H1 (cell line): ENCODE data around the gene PCBP1. TPM values are rescaled to one million over a fixed set of nuclear protein-coding genes. Genes with fewer than 3 reads are reported as not detected.

Experiments used
- CTCF ChIA-PET: fragments of 300-600 bp; sonication (Branson Sonifier 250); formaldehyde crosslinking; loops from one replicate; lab custom pipeline; 2021; ENCODE audit not compliant: partially characterized antibody; lab: Charles Lee
- POLR2A ChIA-PET: fragments of 300-600 bp; sonication (Branson Sonifier 250); formaldehyde crosslinking; loops from one replicate; lab custom pipeline; 2021; ENCODE audit warnings: inconsistent platforms; ENCODE audit not compliant: partially characterized antibody; lab: Charles Lee
- DNase-seq, 2 experiments: peaks; one replicate each; pipeline versions ENCODE4 v3.0.0 to v3.0.0-alpha.2; 2010 to 2022; ENCODE audit warnings: low spot score in 2 of 2, low read depth in 1 of 2, mixed read lengths in 1 of 2
- FAIRE-seq: peaks from 2 replicates; lab custom pipeline; 2011; peaks lifted over from hg19 to GRCh38; lab: Jason Lieb, UNC
- H2AFZ ChIP-seq: 2 replicates; pipeline ENCODE4 v1.8.1; 2012; ENCODE audit warnings: low read length, inconsistent platforms
- H2AK5ac ChIP-seq: 2 replicates; pipeline ENCODE4 v1.6.1; 2013; ENCODE audit warnings: low read depth, low read length
- H2BK120ac ChIP-seq: replicated peaks from 2 replicates; pipeline ENCODE3; 2013; ENCODE audit warnings: low read depth, low read length, inconsistent platforms
- H2BK12ac ChIP-seq: 2 replicates; pipeline ENCODE4 v1.6.1; 2013; ENCODE audit warnings: low read depth, low read length
- H2BK15ac ChIP-seq: 2 replicates; pipeline ENCODE4 v1.6.1; 2013; ENCODE audit warnings: low read length
- H2BK20ac ChIP-seq: 2 replicates; pipeline ENCODE4 v1.6.1; 2013; ENCODE audit warnings: low read length
- H2BK5ac ChIP-seq: 2 replicates; pipeline ENCODE4 v1.6.1; 2013; ENCODE audit warnings: low read depth, low read length
- H3K14ac ChIP-seq: 2 replicates; pipeline ENCODE4 v1.6.1; 2013; ENCODE audit warnings: inconsistent platforms; ENCODE audit not compliant: insufficient read length
- H3K18ac ChIP-seq: 2 replicates; pipeline ENCODE4 v1.6.1; 2013; ENCODE audit warnings: low read length; ENCODE audit errors: extremely low read depth
- H3K23ac ChIP-seq: 2 replicates; pipeline ENCODE4 v1.6.1; 2013; ENCODE audit warnings: inconsistent platforms; ENCODE audit not compliant: insufficient read length
- H3K23me2 ChIP-seq: 2 replicates; pipeline ENCODE4 v1.6.1; 2013; ENCODE audit warnings: low read depth, low read length
- H3K27ac ChIP-seq: 2 replicates; pipeline ENCODE4 v1.6.1; 2011; ENCODE audit warnings: low read depth, low read length, inconsistent platforms
- H3K27me3 ChIP-seq, 4 experiments: replicated peaks in 1 of 4; 1 replicate in 1 of 4; 2 replicates in 3 of 4; pipeline versions ENCODE4 v1.6.1 to v1.8.1; 2011 to 2013; ENCODE audit warnings: low read length in 3 of 4, mild to moderate bottlenecking in 3 of 4, inconsistent platforms in 2 of 4, mixed read lengths in 2 of 4, moderate library complexity in 1 of 4; ENCODE audit not compliant: control insufficient read depth in 3 of 4, insufficient read depth in 3 of 4; ENCODE audit errors: extremely low read depth in 1 of 4
- H3K36me3 ChIP-seq, 4 experiments: 2 replicates each; pipeline versions ENCODE4 v1.6.1 to v1.8.1; 2011 to 2013; ENCODE audit warnings: mild to moderate bottlenecking in 4 of 4, low read length in 3 of 4, moderate library complexity in 2 of 4, control low read depth in 1 of 4, inconsistent platforms in 1 of 4; ENCODE audit not compliant: insufficient read depth in 4 of 4, control insufficient read depth in 2 of 4
- H3K4ac ChIP-seq: replicated peaks from 2 replicates; pipeline ENCODE3; 2013; ENCODE audit warnings: low read length, low read depth, mixed read lengths, inconsistent platforms; ENCODE audit not compliant: insufficient read length
- H3K4me1 ChIP-seq, 4 experiments: replicated peaks in 1 of 4; 1 replicate in 1 of 4; 2 replicates in 3 of 4; pipeline versions ENCODE4 v1.6.1 to v1.8.1; 2011 to 2013; ENCODE audit warnings: low read length in 3 of 4, inconsistent platforms in 2 of 4, mixed read lengths in 1 of 4; ENCODE audit not compliant: insufficient read depth in 4 of 4, control insufficient read depth in 3 of 4
- H3K4me2 ChIP-seq, 2 experiments: 2 replicates each; pipeline versions ENCODE4 v1.6.1 to v1.8.1; 2011 to 2013; ENCODE audit warnings: low read depth in 2 of 2, low read length in 2 of 2, control low read depth in 1 of 2, inconsistent platforms in 1 of 2, mild to moderate bottlenecking in 1 of 2; ENCODE audit not compliant: insufficient read depth in 1 of 2
- H3K4me3 ChIP-seq, 4 experiments: fragments of 200-600, 300-600 bp in 1 of 4; sonication (generic), shearing (Covaris generic), sonication (Bioruptor Twin) in 1 of 4; 2 replicates each; pipeline versions ENCODE4 v1.5.1 to v1.8.1; 2011 to 2016; ENCODE audit warnings: low read length in 4 of 4, low read depth in 3 of 4, control low read depth in 2 of 4, inconsistent platforms in 2 of 4, mild to moderate bottlenecking in 2 of 4, mixed read lengths in 1 of 4, moderate library complexity in 1 of 4; ENCODE audit not compliant: insufficient read depth in 2 of 4; ENCODE audit errors: extremely low read depth in 1 of 4
- H3K56ac ChIP-seq: replicated peaks from 2 replicates; pipeline ENCODE3; 2013; ENCODE audit warnings: low read depth, mild to moderate bottlenecking, mixed read lengths, low read length, inconsistent platforms; ENCODE audit not compliant: insufficient read length
- H3K79me1 ChIP-seq: 2 replicates; pipeline ENCODE4 v1.6.1; 2013; ENCODE audit warnings: low read depth, low read length, control low read depth
- H3K79me2 ChIP-seq, 2 experiments: 2 replicates each; pipeline versions ENCODE4 v1.6.1 to v1.8.1; 2012 to 2013; ENCODE audit warnings: low read length in 2 of 2, mild to moderate bottlenecking in 2 of 2, inconsistent platforms in 1 of 2; ENCODE audit not compliant: insufficient read depth in 2 of 2, control insufficient read depth in 1 of 2
- H3K9ac ChIP-seq, 4 experiments: replicated peaks in 1 of 4; 1 replicate in 1 of 4; 2 replicates in 3 of 4; pipeline versions ENCODE4 v1.6.1 to v1.8.1; 2011 to 2013; ENCODE audit warnings: low read depth in 3 of 4, low read length in 3 of 4, control low read depth in 2 of 4, mild to moderate bottlenecking in 2 of 4, moderate library complexity in 2 of 4, inconsistent platforms in 1 of 4; ENCODE audit errors: extremely low read depth in 1 of 4
- H3K9me3 ChIP-seq, 2 experiments: 2 replicates each; pipeline versions ENCODE4 v1.6.1 to v1.8.1; 2012 to 2013; ENCODE audit warnings: mild to moderate bottlenecking in 2 of 2, moderate library complexity in 2 of 2, control low read depth in 1 of 2, inconsistent platforms in 1 of 2, low read depth in 1 of 2, low read length in 1 of 2, mixed read lengths in 1 of 2; ENCODE audit not compliant: insufficient read depth in 2 of 2
- H4K20me1 ChIP-seq, 2 experiments: replicated peaks in 1 of 2; 2 replicates each; pipeline versions ENCODE3 to v1.8.1; 2011 to 2013; ENCODE audit warnings: inconsistent platforms in 2 of 2, low read length in 2 of 2, mild to moderate bottlenecking in 1 of 2; ENCODE audit not compliant: insufficient read depth in 2 of 2, control insufficient read depth in 1 of 2
- H4K5ac ChIP-seq: 2 replicates; pipeline ENCODE4 v1.6.1; 2013; ENCODE audit warnings: low read length, low read depth, mixed read lengths, inconsistent platforms; ENCODE audit not compliant: insufficient read length
- H4K8ac ChIP-seq: 2 replicates; pipeline ENCODE4 v1.8.0; 2013; ENCODE audit warnings: mild to moderate bottlenecking, moderate library complexity, low read length, inconsistent platforms; ENCODE audit not compliant: insufficient read depth; ENCODE audit errors: extremely low read depth
- H4K91ac ChIP-seq: replicated peaks from 2 replicates; pipeline ENCODE3; 2013; ENCODE audit warnings: low read length, mixed read lengths, inconsistent platforms; ENCODE audit not compliant: insufficient read length
- ATF2 ChIP-seq: IDR thresholded peaks from 2 replicates; pipeline ENCODE4 v1.6.1; 2012; ENCODE audit warnings: low read length, inconsistent platforms
- CHD1 ChIP-seq: IDR thresholded peaks from 2 replicates; pipeline ENCODE4 v1.6.1; 2012; ENCODE audit warnings: low read depth, low read length, improper control_type of control experiment
- FOSL1 ChIP-seq: IDR thresholded peaks from 2 replicates; pipeline ENCODE4 v1.6.1; 2011; ENCODE audit warnings: mild to moderate bottlenecking, low read depth, low read length, moderate library complexity; ENCODE audit not compliant: insufficient read depth
- KDM1A ChIP-seq: fragments of 200-600, 300-600 bp; sonication (generic); IDR thresholded peaks from 2 replicates; pipeline ENCODE4 v1.7.1; 2016; ENCODE audit warnings: mild to moderate bottlenecking, low read length, borderline replicate concordance
- PHF8 ChIP-seq: fragments of 200-600 bp; sonication (generic); conservative IDR thresholded peaks from 2 replicates; pipeline ENCODE4 v1.7.1; 2012; ENCODE audit warnings: low read depth, mild to moderate bottlenecking, inconsistent platforms, low read length, moderate library complexity
- POLR2A ChIP-seq, 2 experiments: IDR thresholded peaks; 1 replicate in 1 of 2; 2 replicates in 1 of 2; pipeline ENCODE4 v1.6.1; 2011; ENCODE audit warnings: low read depth in 2 of 2, low read length in 2 of 2, mild to moderate bottlenecking in 2 of 2; ENCODE audit errors: control extremely low read depth in 1 of 2
- POLR2AphosphoS5 ChIP-seq: IDR thresholded peaks from 2 replicates; pipeline ENCODE4 v1.6.1; 2011; ENCODE audit warnings: low read depth, low read length
- RAD21 ChIP-seq, 2 experiments: IDR thresholded peaks in 1 of 2; conservative IDR thresholded peaks in 1 of 2; 2 replicates each; pipeline ENCODE4 v1.6.1; 2011; ENCODE audit warnings: low read depth in 2 of 2, low read length in 2 of 2, improper control_type of control experiment in 1 of 2, inconsistent platforms in 1 of 2, mild to moderate bottlenecking in 1 of 2, moderate library complexity in 1 of 2
- RXRA ChIP-seq: IDR thresholded peaks from 2 replicates; pipeline ENCODE4 v1.6.1; 2011; ENCODE audit warnings: low read depth, mild to moderate bottlenecking, low read length, moderate library complexity; ENCODE audit not compliant: insufficient read depth
- SP1 ChIP-seq: IDR thresholded peaks from 2 replicates; pipeline ENCODE4 v1.6.1; 2011; ENCODE audit warnings: low read depth, low read length
- WGBS, 2 experiments: shearing (Covaris generic) in 1 of 2; methylation state at CpG; one replicate each; pipeline versions ENCODE4 v1.1.6 to v1.1.7; 2013 to 2015; ENCODE audit warnings: low lambda C conversion rate in 2 of 2, mixed read lengths in 2 of 2, inconsistent platforms in 1 of 2, low coverage in 1 of 2, missing lambda C conversion rate in 1 of 2; ENCODE audit not compliant: insufficient replicate concordance in 2 of 2, insufficient coverage in 1 of 2, insufficient read length in 1 of 2; ENCODE audit errors: extremely low coverage in 1 of 2, missing lambda C conversion rate in 1 of 2; 5-methylcytosine and 5-hydroxymethylcytosine counted together
- polyA plus RNA-seq, 7 experiments: library from polyadenylated mRNA; depleted of rRNA in 3 of 7; stranded (reverse) in 5 of 7; unstranded in 2 of 7; fragments of >200 nt in 5 of 7; fragments of 200-250 nt in 2 of 7; gene quantifications; 1 replicate in 5 of 7; 2 replicates in 1 of 7; 4 replicates in 1 of 7; pipeline versions ENCODE4 v1.2.1 to v1.2.3, GENCODE V29; 2011 to 2013; ENCODE audit warnings: missing spikeins in 2 of 7, mixed read lengths in 2 of 7
- total RNA-seq: library from RNA; stranded (reverse); fragmentation: NEBNext Ultra II Directional; extraction: Animal tissue kit (Norgen Biotek cat#: 25700); gene quantifications from 2 replicates; pipeline ENCODE4 v1.2.1, GENCODE V29; 2021

Gene PCBP1
- total and polyA plus RNA-seq, 2 of the 8 experiments (the other 6 are each of a cell fraction or from before 2014, with no cell fraction given): 279 to 493 TPM

DNA sequence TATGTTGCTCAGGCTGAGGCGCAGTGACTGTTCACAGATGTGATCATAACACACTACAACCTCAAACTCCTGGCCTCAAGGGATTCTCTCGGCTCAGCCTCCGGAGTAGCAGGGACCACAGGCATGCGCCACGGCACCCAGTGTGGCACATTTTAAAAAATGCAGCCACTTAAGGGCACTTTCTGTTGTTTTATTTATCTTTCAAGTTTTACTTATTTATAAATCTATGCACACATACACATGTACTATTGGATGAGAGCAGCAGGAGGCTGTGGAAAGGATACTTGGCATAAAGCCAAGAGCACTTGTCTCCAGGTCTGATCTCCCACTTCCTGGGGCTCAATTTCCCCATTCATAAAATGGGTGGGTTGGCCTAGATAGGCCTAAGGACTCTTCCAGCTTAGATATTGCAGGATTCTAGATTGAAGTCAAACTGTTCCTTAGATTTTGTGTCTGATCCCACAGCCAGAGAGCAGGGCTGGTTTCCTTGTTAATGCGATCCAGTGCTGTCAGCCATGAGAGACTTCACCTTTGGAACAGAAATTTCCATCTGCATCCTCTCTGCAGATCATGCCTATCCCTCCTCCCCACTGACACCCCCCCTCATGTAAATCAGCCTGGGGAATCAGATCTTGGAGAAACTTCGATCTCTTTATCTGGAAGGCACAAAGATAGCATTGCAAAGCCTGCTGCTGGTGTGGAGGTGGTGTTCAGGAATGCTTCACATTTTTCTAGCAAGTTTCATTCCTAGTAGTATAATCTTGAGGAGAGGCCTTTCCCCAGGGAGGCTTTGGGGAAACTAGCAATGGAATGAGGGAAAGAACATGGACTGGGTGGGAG is 24.7 kb downstream of the PCBP1 start:
- ChIA-PET POLR2A (interaction anchor here (1.1 to 51.3 kb wide), 3 partner anchors 13 to 95 kb away, joined by 4 to 1553 read pairs (median 188); partner anchors contain the start of gene PCBP1), CTCF (interaction anchor here (1.9 kb wide), 1 partner anchor 10 kb away, joined by 5 read pairs; no protein-coding TSS in a partner anchor)
- H3K4me2 ChIP-seq: no peak overlapping the region
- H3K9me3 ChIP-seq: no peaks in the 10 kb centered on the region
- no peak overlapping the region for H3K4me3 ChIP-seq
- no peak overlapping the region for H3K14ac ChIP-seq
- no peak overlapping the region; a peak in 1 of 7 replicates for H3K9ac ChIP-seq
- no peaks in the 10 kb centered on the region for H3K27me3 ChIP-seq
- no peaks in the 10 kb centered on the region for H3K79me1 ChIP-seq
- H2BK120ac ChIP-seq: peak overlapping the region; percentile 24
- no peak overlapping the region for H3K23ac ChIP-seq
- H4K20me1 ChIP-seq: no peaks in the 10 kb centered on the region
- peak overlapping the region; percentile 88; the same call in 1 of the 2 replicates for H2BK15ac ChIP-seq
- H3K18ac ChIP-seq: peak overlapping the region; percentile 64; the same call in 1 of the 2 replicates
- H2BK20ac ChIP-seq: peak overlapping the region; percentile 75
- no peaks in the 10 kb centered on the region for H3K79me2 ChIP-seq
- no peak overlapping the region for H2AK5ac ChIP-seq
- DNase-seq: no peak
- no peak overlapping the region for H3K27ac ChIP-seq
- no peak overlapping the region for H4K8ac ChIP-seq
- no peak overlapping the region for H4K91ac ChIP-seq
- FAIRE-seq: no peak
- WGBS, 2 experiments: 93% methylated on average over 7 of the region's 7 CpGs; no CpG with 5 or more reads in 1 of the 2 experiments
- H3K4me1 ChIP-seq: peaks cover 9 to 18% (median 13%) of the 10 kb centered on the region in 4 experiments
- no peak overlapping the region for H2BK5ac ChIP-seq
- peak overlapping the region; percentile 29; the same call in 1 of the 2 replicates for H2BK12ac ChIP-seq
- peak overlapping the region; percentile 83 for H3K4ac ChIP-seq
- peaks cover 2% of the 10 kb centered on the region; the same call in 1 of the 2 replicates for H3K23me2 ChIP-seq
- H3K36me3 ChIP-seq: no peaks in the 10 kb centered on the region
- no peak overlapping the region for H3K56ac ChIP-seq
- H2AFZ ChIP-seq: no peak overlapping the region
- H4K5ac ChIP-seq: no peak overlapping the region
- no peak for TF ChIP-seq POLR2A (IDR thresholded peaks at IDR 0.05; ENCODE audit: control extremely low read depth in 1 of 2, low read depth in 2 of 2, low read length in 2 of 2)
- no peak for TF ChIP-seq FOSL1
- TF ChIP-seq CHD1: no peak
- TF ChIP-seq ATF2: no peak
- no peak for TF ChIP-seq KDM1A
- TF ChIP-seq POLR2AphosphoS5: no peak
- TF ChIP-seq SP1: no peak
- no peak for TF ChIP-seq RAD21 (IDR thresholded peaks at IDR 0.05 in 1 of 2, conservative IDR thresholded peaks at IDR 0.05 in 1 of 2; ENCODE audit: low read depth in 2 of 2, low read length in 2 of 2)
- no peak for TF ChIP-seq PHF8
- no peak for TF ChIP-seq RXRA
